Measurements from ENCODE around the gene PCYT1A.

PCYT1A gene

DNA sequence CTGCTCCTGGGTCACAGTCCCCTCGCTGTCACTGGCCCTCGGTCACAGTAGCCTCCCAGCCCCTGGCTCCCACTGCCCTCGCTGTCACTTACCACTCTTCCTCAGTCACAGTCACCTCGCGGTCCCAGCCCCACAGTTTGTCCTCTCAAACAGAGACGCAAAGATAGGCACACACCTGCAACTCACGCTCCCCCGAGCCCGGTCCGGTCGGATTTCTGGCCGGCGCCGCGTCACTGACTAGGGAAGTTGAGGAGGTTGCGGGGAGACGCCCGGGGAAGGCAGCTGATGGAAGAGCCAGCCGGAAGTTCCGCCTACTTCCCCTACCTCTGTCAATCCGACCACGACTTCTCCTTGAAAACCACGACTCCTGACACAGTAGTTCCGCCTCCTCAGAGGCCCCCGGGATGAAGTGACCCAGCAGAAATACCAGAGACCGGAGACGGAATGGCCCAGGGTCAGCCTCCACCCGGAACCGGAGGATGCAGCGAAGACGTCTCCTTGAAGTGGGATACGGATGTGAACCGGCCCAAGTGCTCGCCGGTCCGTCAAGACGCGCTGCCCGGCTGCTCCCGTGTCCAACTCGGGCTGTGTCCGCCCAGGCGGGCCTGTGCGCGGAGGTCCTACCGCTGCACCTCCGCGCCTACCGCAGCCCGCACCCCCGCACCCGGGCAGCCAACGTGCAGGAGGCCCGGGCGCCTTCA, at the start of gene PCYT1A:
TSS of gene PCYT1A (minus strand) at position 287 of the 701 bp plus-strand sequence. CDS start 17,195 bp downstream, outside the sequence.
- TF ChIP-seq, protein P1, sequence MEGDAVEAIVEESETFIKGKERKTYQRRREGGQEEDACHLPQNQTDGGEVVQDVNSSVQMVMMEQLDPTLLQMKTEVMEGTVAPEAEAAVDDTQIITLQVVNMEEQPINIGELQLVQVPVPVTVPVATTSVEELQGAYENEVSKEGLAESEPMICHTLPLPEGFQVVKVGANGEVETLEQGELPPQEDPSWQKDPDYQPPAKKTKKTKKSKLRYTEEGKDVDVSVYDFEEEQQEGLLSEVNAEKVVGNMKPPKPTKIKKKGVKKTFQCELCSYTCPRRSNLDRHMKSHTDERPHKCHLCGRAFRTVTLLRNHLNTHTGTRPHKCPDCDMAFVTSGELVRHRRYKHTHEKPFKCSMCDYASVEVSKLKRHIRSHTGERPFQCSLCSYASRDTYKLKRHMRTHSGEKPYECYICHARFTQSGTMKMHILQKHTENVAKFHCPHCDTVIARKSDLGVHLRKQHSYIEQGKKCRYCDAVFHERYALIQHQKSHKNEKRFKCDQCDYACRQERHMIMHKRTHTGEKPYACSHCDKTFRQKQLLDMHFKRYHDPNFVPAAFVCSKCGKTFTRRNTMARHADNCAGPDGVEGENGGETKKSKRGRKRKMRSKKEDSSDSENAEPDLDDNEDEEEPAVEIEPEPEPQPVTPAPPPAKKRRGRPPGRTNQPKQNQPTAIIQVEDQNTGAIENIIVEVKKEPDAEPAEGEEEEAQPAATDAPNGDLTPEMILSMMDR (IDR thresholded peaks at IDR 0.05): no peak
- H3K4me1 ChIP-seq: peaks cover 0 to 37% (median 27%) of the 10 kb centered on the region in 4 donors
- intact Hi-C loops (cut with DNase I; ENCODE audit: low total_unique reads): no loop called here

GRCh38 chr3:196336319-196337145, 49.0 kb upstream of the PCYT1A start:
- Histone ChIP-seq H3K36me3 (no peaks in the 10 kb centered on the region), H3K4me3 (no peak overlapping the region), H3K4me1 (no peaks in the 10 kb centered on the region), H3K27me3 (peaks cover 0 to 26% of the 10 kb centered on the region in 2 donors), H3K9me3 (no peaks in the 10 kb centered on the region), H3K27ac (no peak overlapping the region)
- TF ChIP-seq, protein P1 (IDR thresholded peaks at IDR 0.05): no peak
- intact Hi-C loops (cut with DNase I; ENCODE audit: low total_unique reads): no loop called here
- no peak for DNase-seq

More for the DNA sequence above, at the start of gene PCYT1A:
- Histone ChIP-seq H3K27me3 (no peaks in the 10 kb centered on the region), H3K36me3 (no peaks in the 10 kb centered on the region), H3K4me3 (peak within 1 kb of the TSS; percentile 77 to 79), H3K27ac (peak within 1 kb of the TSS; percentile 89 to 94), H3K9me3 (no peaks in the 10 kb centered on the region)
- DNase-seq: peak; percentile 94 to 95

- Histone ChIP-seq H3K4me1 (no peaks in the 10 kb centered on the region), H3K27ac (no peak overlapping the region), H3K36me3 (no peaks in the 10 kb centered on the region), H3K4me3 (no peak overlapping the region), H3K27me3 (peaks cover 0 to 26% of the 10 kb centered on the region in 2 donors), H3K9me3 (no peaks in the 10 kb centered on the region)
- DNase-seq: no peak
- TF ChIP-seq, protein P1 (IDR thresholded peaks at IDR 0.05): no peak
- intact Hi-C loops (cut with DNase I; ENCODE audit: low total_unique reads): no loop called here
These were observed 48.0 kb upstream of the PCYT1A start for GRCh38 chr3:196335503-196335948.

DNA sequence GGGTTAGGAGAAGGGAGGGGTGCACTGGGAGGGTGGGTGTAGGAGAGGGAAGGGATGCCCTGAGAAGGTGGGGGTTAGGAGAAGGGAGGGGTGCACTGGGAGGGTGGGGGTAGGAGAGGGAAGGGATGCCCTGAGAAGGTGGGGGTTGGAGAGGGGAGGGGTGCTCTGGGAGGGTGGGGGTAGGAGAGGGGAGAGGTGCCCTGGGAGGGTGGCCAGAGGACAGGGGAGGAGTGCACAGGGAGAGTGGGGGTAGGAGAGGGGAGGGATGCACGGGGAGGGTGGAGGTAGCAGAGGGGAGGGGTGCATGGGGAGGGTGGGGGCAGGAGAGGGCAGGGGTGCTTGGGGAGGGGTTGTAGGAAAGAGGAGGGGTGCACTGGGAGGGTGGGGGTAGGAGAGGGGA, 47.5 kb upstream of the PCYT1A start:
- TF ChIP-seq, protein P1 (IDR thresholded peaks at IDR 0.05): no peak
- H3K27me3 ChIP-seq: peaks cover 0 to 29% of the 10 kb centered on the region in 2 donors
- no peaks in the 10 kb centered on the region for H3K9me3 ChIP-seq
- DNase-seq: no peak
- H3K27ac ChIP-seq: no peak overlapping the region
- no peak overlapping the region for H3K4me3 ChIP-seq
- no peaks in the 10 kb centered on the region for H3K4me1 ChIP-seq
- intact Hi-C loops (cut with DNase I; ENCODE audit: low total_unique reads): no loop called here
- no peaks in the 10 kb centered on the region for H3K36me3 ChIP-seq

DNA sequence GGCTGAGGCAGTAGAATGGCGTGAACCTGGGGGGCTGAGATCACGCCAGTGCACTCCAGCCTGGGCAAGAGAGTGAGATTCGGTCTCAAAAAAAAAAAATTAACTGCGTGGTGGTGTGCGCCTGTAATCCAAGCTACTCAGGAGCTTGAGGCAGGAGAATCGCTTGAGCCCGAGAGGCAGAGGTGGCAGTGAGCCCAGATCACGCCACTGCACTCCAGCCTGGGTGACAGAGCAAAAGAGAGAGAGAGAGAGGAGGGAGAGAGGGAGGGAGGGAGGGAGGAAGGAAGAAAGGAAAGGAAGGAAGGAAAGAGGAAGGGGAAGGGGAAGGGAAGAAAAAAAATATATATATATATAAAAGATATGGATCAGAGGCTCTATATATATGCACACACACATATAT, 44.6 kb upstream of the PCYT1A start:
- TF ChIP-seq, protein P1 (IDR thresholded peaks at IDR 0.05): no peak
- no peaks in the 10 kb centered on the region for H3K4me1 ChIP-seq
- DNase-seq: no peak
- H3K27ac ChIP-seq: no peak overlapping the region
- no peaks in the 10 kb centered on the region for H3K36me3 ChIP-seq
- H3K4me3 ChIP-seq: no peak overlapping the region
- H3K9me3 ChIP-seq: no peaks in the 10 kb centered on the region
- intact Hi-C loops (cut with DNase I; ENCODE audit: low total_unique reads): no loop called here
- H3K27me3 ChIP-seq: peaks cover 0 to 31% of the 10 kb centered on the region in 2 donors
